ENCODE results near the gene MGAT5.

GRCh38 chr2:134500211-134500935 is 246.5 kb downstream of the MGAT5 start:
- no peak for TF ChIP-seq POLR2A (IDR thresholded peaks at IDR 0.05)
- TF ChIP-seq CTCF (IDR thresholded peaks at IDR 0.05) = no peak
